Mesenchymal stem cell (in vitro differentiated cells and primary cell): ENCODE results near the gene MLN.

Source experiments
- DNase-seq: peaks from one replicate; pipeline ENCODE4 v3.0.0-alpha.2; 2013
- H2AFZ ChIP-seq: one replicate; pipeline ENCODE4 v1.6.1; 2013; ENCODE audit warnings: low read depth, mild to moderate bottlenecking, control low read depth, inconsistent platforms, low read length, moderate library complexity
- H2AK5ac ChIP-seq: 2 replicates; pipeline ENCODE4 v1.6.1; 2013; ENCODE audit warnings: low read length, moderate library complexity, mild to moderate bottlenecking, inconsistent platforms; ENCODE audit not compliant: severe bottlenecking
- H2BK120ac ChIP-seq: one replicate; pipeline ENCODE4 v1.6.1; 2013; ENCODE audit warnings: low read depth, mild to moderate bottlenecking, inconsistent platforms, low read length, moderate library complexity
- H2BK12ac ChIP-seq, 2 experiments: one replicate each; pipeline ENCODE4 v1.6.1; 2013; ENCODE audit warnings: inconsistent platforms in 2 of 2, low read length in 2 of 2, mild to moderate bottlenecking in 2 of 2, moderate library complexity in 2 of 2, control low read depth in 1 of 2
- H2BK15ac ChIP-seq: one replicate; pipeline ENCODE4 v1.6.1; 2013; ENCODE audit warnings: mild to moderate bottlenecking, low read depth, inconsistent platforms; ENCODE audit not compliant: poor library complexity, severe bottlenecking
- H2BK5ac ChIP-seq: 2 replicates; pipeline ENCODE4 v1.6.1; 2013; ENCODE audit warnings: low read depth, mild to moderate bottlenecking, low read length, control low read depth, inconsistent platforms; ENCODE audit not compliant: poor library complexity, severe bottlenecking
- H3K14ac ChIP-seq, 2 experiments: one replicate each; pipeline ENCODE4 v1.6.1; 2013; ENCODE audit warnings: inconsistent platforms in 2 of 2, low read length in 2 of 2, control low read depth in 1 of 2, mild to moderate bottlenecking in 1 of 2, moderate library complexity in 1 of 2
- H3K18ac ChIP-seq, 2 experiments: one replicate each; pipeline ENCODE4 v1.6.1; 2013; ENCODE audit warnings: inconsistent platforms in 2 of 2, low read length in 2 of 2, control low read depth in 1 of 2, low read depth in 1 of 2, mild to moderate bottlenecking in 1 of 2
- H3K23ac ChIP-seq, 2 experiments: one replicate each; pipeline ENCODE4 v1.6.1; 2013; ENCODE audit warnings: inconsistent platforms in 2 of 2, low read length in 2 of 2, mild to moderate bottlenecking in 2 of 2, moderate library complexity in 2 of 2, control low read depth in 1 of 2
- H3K27ac ChIP-seq: 2 replicates; pipeline ENCODE4 v1.5.1; 2013; ENCODE audit warnings: mild to moderate bottlenecking, moderate library complexity, low read length, control low read depth, inconsistent platforms; ENCODE audit not compliant: poor library complexity, severe bottlenecking
- H3K27me3 ChIP-seq, 2 experiments: 2 replicates each; pipeline versions ENCODE4 v1.6.1 to v1.7.0; 2013; ENCODE audit warnings: low read length in 2 of 2, mild to moderate bottlenecking in 2 of 2, moderate library complexity in 2 of 2, control low read depth in 1 of 2, inconsistent platforms in 1 of 2; ENCODE audit not compliant: control insufficient read depth in 1 of 2, insufficient read depth in 1 of 2
- H3K36me3 ChIP-seq, 2 experiments: 2 replicates each; pipeline versions ENCODE4 v1.6.1 to v1.7.0; 2013; ENCODE audit warnings: low read length in 2 of 2, control low read depth in 1 of 2, inconsistent platforms in 1 of 2, low read depth in 1 of 2, mild to moderate bottlenecking in 1 of 2; ENCODE audit not compliant: insufficient read depth in 2 of 2, control insufficient read depth in 1 of 2
- H3K4ac ChIP-seq, 2 experiments: one replicate each; pipeline ENCODE4 v1.6.1; 2013; ENCODE audit warnings: inconsistent platforms in 2 of 2, low read length in 2 of 2, mild to moderate bottlenecking in 2 of 2, moderate library complexity in 2 of 2, control low read depth in 1 of 2, low read depth in 1 of 2
- H3K4me1 ChIP-seq: 2 replicates; pipeline ENCODE4 v1.6.1; 2013; ENCODE audit warnings: low read depth, low read length, control low read depth; ENCODE audit not compliant: control insufficient read depth, insufficient read depth
- H3K4me2 ChIP-seq: 2 replicates; pipeline ENCODE4 v1.6.1; 2013; ENCODE audit warnings: low read length, mild to moderate bottlenecking, inconsistent platforms; ENCODE audit not compliant: poor library complexity, severe bottlenecking
- H3K4me3 ChIP-seq, 2 experiments: 2 replicates each; pipeline versions ENCODE4 v1.5.1 to v1.7.0; 2013; ENCODE audit warnings: low read length in 2 of 2, mild to moderate bottlenecking in 2 of 2, control low read depth in 1 of 2, low read depth in 1 of 2; ENCODE audit not compliant: insufficient read depth in 1 of 2
- H3K79me1 ChIP-seq: replicated peaks from 2 replicates; pipeline ENCODE4 v1.6.1; 2013; ENCODE audit warnings: mild to moderate bottlenecking, control low read depth, low read length, inconsistent platforms; ENCODE audit not compliant: poor library complexity, severe bottlenecking
- H3K9ac ChIP-seq: 2 replicates; pipeline ENCODE4 v1.7.0; 2013; ENCODE audit warnings: mild to moderate bottlenecking, low read length, moderate library complexity
- H3K9me3 ChIP-seq: 2 replicates; pipeline ENCODE4 v1.7.0; 2013; ENCODE audit warnings: mild to moderate bottlenecking, low read length; ENCODE audit not compliant: control insufficient read depth
- H4K8ac ChIP-seq: one replicate; pipeline ENCODE4 v1.6.1; 2013; ENCODE audit warnings: inconsistent platforms, mild to moderate bottlenecking, low read length, moderate library complexity
- H4K91ac ChIP-seq: one replicate; pipeline ENCODE4 v1.6.1; 2013; ENCODE audit warnings: mild to moderate bottlenecking, low read length, inconsistent platforms
- WGBS: methylation state at CpG from one replicate; pipeline ENCODE4 v1.1.7; 2013; ENCODE audit warnings: mixed read lengths; 5-methylcytosine and 5-hydroxymethylcytosine counted together

MLN gene

DNA sequence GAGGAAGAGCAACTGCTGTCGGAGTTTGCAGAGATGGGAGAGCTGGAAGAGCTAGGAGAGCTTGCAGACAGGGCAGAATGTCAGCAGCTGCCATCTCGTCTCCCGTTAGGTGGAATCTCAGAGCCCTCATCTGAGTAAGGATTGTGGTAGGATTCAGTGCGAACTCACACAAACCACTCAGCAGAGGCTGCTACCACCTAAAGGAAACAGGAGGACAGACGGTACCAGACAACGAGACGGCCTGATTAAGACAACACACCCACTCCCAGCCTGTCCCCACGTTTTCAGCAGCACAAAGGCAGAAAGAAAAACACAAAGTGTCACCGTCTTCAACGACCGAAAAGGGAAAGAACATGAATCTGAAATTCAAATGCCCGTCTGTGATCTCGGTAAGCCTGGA, 19.0 kb downstream of the MLN start:
- no peak overlapping the region for H3K4ac ChIP-seq
- no peak overlapping the region for H4K91ac ChIP-seq
- H4K8ac ChIP-seq = no peak overlapping the region
- H3K4me2 ChIP-seq = no peak overlapping the region
- no peak overlapping the region for H2AK5ac ChIP-seq
- no peak overlapping the region for H3K23ac ChIP-seq
- H3K27me3 ChIP-seq = no peaks in the 10 kb centered on the region
- H3K9ac ChIP-seq = peak overlapping the region; percentile 94
- H2BK15ac ChIP-seq = no peak overlapping the region
- H3K36me3 ChIP-seq = peaks cover 45 to 61% of the 10 kb centered on the region in 2 experiments
- no peak overlapping the region for H3K14ac ChIP-seq
- H3K79me1 ChIP-seq = peaks cover 22% of the 10 kb centered on the region
- no peak overlapping the region for H3K27ac ChIP-seq
- H2BK12ac ChIP-seq = no peak overlapping the region
- no peak overlapping the region for H2BK120ac ChIP-seq
- 91% methylated on average over 13 of the region's 13 CpGs for WGBS
- no peak overlapping the region for H3K18ac ChIP-seq
- no peak overlapping the region for H2AFZ ChIP-seq
- H2BK5ac ChIP-seq = no peak overlapping the region
- H3K4me1 ChIP-seq = peaks cover 42% of the 10 kb centered on the region
- H3K4me3 ChIP-seq = no peak overlapping the region
- DNase-seq = no peak
- no peaks in the 10 kb centered on the region for H3K9me3 ChIP-seq

DNA sequence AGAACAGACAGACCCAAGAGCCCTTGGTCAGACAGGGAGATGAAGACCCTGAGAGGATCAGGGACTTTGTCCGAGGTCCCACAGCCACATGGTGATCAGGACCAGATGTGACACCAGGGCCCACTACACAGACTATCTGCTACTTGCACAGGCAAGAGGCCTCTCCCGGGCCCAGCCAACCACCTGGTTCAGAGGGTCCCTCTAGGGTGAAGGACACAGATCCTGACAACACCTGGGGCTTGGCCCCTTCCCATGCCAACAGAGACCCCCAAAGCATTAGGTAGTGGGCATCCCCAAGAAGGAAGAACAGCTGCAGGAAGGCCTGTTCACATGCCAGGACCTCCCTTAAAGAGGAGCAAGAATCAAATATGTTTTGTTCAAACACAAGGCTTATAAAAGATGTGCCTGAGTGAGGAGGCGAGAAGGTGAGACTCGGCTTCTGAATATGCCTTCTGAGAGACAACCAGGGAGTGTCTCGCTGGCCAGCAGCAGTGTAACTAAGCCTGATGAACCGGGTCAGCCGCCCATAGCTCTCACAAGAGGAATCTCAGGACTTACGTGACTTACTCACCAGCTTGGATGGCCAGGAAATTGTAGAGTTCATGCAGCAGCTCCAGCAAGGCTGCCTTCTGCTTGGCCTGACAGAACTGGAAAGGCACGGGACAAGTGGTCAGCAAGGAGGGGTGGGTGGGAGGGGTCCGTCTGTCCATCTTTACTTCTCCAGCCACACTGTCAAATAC, 19.9 kb downstream of the MLN start:
- H2AFZ ChIP-seq = no peak overlapping the region

GRCh38 chr6:33782561-33782960, 21.2 kb downstream of the MLN start:
- Histone ChIP-seq H3K14ac (no peak overlapping the region), H3K23ac (no peak overlapping the region), H3K27ac (peak overlapping the region; percentile 85), H3K79me1 (peaks cover 19% of the 10 kb centered on the region), H2AFZ (no peak overlapping the region), H2BK15ac (no peak overlapping the region), H2BK120ac (no peak overlapping the region), H2BK5ac (no peak overlapping the region), H4K91ac (no peak overlapping the region), H4K8ac (no peak overlapping the region), H3K4me1 (peaks cover 49% of the 10 kb centered on the region), H3K27me3 (no peaks in the 10 kb centered on the region), H3K18ac (no peak overlapping the region), H2AK5ac (peak overlapping the region; percentile 55), H3K4ac (no peak overlapping the region), H3K9ac (no peak overlapping the region), H3K9me3 (no peaks in the 10 kb centered on the region), H3K36me3 (peaks cover 60 to 83% of the 10 kb centered on the region in 2 experiments), H2BK12ac (no peak overlapping the region), H3K4me2 (no peak overlapping the region), H3K4me3 (no peak overlapping the region)
- 95% methylated on average over 5 of the region's 5 CpGs for WGBS
- DNase-seq = no peak

More for the DNA sequence above, 19.9 kb downstream of the MLN start:
- H3K4me2 ChIP-seq = no peak overlapping the region
- no peak overlapping the region for H3K9ac ChIP-seq
- no peaks in the 10 kb centered on the region for H3K27me3 ChIP-seq
- no peak overlapping the region for H2BK5ac ChIP-seq
- H2BK120ac ChIP-seq = no peak overlapping the region
- no peak overlapping the region for H4K91ac ChIP-seq
- peaks cover 40% of the 10 kb centered on the region for H3K4me1 ChIP-seq
- H2BK15ac ChIP-seq = no peak overlapping the region
- H3K79me1 ChIP-seq = peaks cover 19% of the 10 kb centered on the region
- H2AK5ac ChIP-seq = no peak overlapping the region
- H3K18ac ChIP-seq = no peak overlapping the region
- DNase-seq = no peak
- H3K9me3 ChIP-seq = no peaks in the 10 kb centered on the region
- H3K23ac ChIP-seq = no peak overlapping the region
- 99% methylated on average over 8 of the region's 10 CpGs for WGBS
- no peak overlapping the region for H3K14ac ChIP-seq
- no peak overlapping the region for H4K8ac ChIP-seq
- H3K36me3 ChIP-seq = peaks cover 50 to 70% of the 10 kb centered on the region in 2 experiments
- no peak overlapping the region for H2BK12ac ChIP-seq
- H3K4me3 ChIP-seq = no peak overlapping the region
- H3K27ac ChIP-seq = no peak overlapping the region
- no peak overlapping the region for H3K4ac ChIP-seq

- Histone ChIP-seq H3K27ac (peak overlapping the region; percentile 85), H2BK120ac (no peak overlapping the region), H2BK15ac (no peak overlapping the region), H2BK12ac (peak overlapping the region in 1 of 2 experiments; percentile 61), H3K27me3 (no peaks in the 10 kb centered on the region), H3K4me3 (no peak overlapping the region), H3K4me1 (peaks cover 55% of the 10 kb centered on the region), H3K18ac (peak overlapping the region in 1 of 2 experiments; percentile 73), H3K4ac (peak overlapping the region in 1 of 2 experiments; percentile 26), H4K91ac (peak overlapping the region; percentile 8), H3K9me3 (no peaks in the 10 kb centered on the region), H2BK5ac (peak overlapping the region; percentile 69), H3K79me1 (peaks cover 27% of the 10 kb centered on the region), H3K23ac (no peak overlapping the region), H3K36me3 (peaks cover 72 to 94% of the 10 kb centered on the region in 2 experiments), H3K4me2 (peak overlapping the region; percentile 5), H4K8ac (peak overlapping the region; percentile 82), H3K9ac (no peak overlapping the region), H2AK5ac (peak overlapping the region; percentile 55), H3K14ac (peak overlapping the region in 1 of 2 experiments; percentile 63), H2AFZ (no peak overlapping the region)
- peak; percentile 37 for DNase-seq
- WGBS = 56% methylated on average over 16 of the region's 16 CpGs
These were observed 22.4 kb downstream of the MLN start for GRCh38 chr6:33781131-33781975.
